NCI-H1105 treated with DMSO at 0.1 percent for 48 hours (cell line): ENCODE results near the gene USF1.
"Not testable (repeated sequence)": the region's sequence is repeated elsewhere in the genome, so short reads cannot be mapped to it uniquely, and the experiment has no call there.

ENCODE experiments used
- DNase-seq: peaks from one replicate; lab custom pipeline; 2025; lab: John Stamatoyannopoulos, UW

Gene USF1

GRCh38 chr1:161048949-161049722 is 3.4 kb upstream of the USF1 start:
- no peak for DNase-seq

DNA sequence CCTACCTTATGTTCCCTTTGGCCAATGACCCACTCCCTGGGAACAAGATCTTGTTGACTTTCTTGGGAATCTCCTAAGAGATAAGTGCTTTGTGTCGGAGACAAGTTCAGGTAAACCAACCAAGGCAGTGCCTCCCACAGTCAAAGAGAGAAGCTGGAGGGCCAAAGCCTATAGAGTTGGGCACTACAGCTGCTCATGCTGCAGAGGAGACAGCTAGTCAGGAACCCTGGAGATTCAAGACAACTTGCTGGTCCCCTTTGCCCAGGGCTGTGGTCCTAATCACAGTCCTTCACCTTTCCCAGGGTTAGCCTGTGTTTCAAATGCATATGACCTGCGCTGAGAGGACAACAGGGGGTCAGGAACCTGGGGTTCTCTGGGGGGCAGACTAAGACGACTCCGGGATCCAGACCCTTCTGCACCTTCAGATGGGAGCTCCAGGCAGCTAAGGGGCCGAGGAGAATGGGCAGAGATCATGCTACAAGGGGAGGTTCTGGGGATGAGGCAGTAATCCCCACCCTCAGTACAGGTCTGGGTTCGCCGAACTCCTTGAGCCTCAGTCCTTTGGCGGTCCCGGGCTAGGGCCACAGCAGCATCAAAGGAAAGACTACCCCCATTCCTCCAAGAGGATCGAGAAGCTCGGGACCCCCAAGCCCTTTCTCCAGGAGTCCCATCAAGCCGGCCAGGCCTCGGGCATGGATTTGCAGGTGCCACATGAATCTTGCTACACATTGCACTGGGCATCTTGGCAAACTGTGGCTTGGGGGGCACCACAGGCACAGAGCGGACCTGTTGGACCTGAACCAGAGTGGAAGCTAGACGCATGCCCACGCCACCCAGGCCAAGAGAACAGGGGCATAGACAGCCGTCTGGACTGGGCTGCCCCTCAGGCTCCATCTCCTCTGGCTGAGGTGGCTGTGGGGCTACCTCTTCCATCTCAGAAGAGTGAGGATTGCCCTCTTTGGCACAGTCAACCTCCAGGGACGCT is 2.0 kb upstream of the USF1 start:
- DNase-seq = no peak

- no peak for DNase-seq
Observed at GRCh38 chr1:161046605-161047228, 940 bp upstream of the USF1 start.

- peak; percentile 58 for DNase-seq
Observed at GRCh38 chr1:161044908-161045735, 655 bp downstream of the USF1 start.

DNA sequence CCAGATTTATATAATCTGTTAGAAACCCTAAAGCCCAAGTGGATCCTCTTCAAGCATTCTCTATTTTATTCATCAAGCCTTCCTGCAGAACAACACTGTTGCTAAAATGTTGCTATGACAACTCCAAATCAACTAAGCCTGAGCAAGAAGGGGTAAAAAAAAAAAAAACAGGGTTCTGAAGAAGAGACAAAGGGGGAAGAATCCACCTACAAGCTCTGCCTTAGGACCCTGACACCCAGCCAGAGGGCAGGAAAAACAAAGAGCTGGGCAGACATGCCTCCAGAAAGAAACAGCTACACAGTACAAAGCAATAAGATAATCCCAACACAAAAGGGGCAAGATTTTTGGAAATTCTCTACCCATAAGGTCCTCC is 1.3 kb downstream of the USF1 start:
- no peak for DNase-seq

GRCh38 chr1:161039546-161039945 is 6.2 kb downstream of the USF1 start:
- no peak for DNase-seq

- no peak for DNase-seq
Observed at GRCh38 chr1:161039154-161039545, 6.6 kb downstream of the USF1 start.

DNA sequence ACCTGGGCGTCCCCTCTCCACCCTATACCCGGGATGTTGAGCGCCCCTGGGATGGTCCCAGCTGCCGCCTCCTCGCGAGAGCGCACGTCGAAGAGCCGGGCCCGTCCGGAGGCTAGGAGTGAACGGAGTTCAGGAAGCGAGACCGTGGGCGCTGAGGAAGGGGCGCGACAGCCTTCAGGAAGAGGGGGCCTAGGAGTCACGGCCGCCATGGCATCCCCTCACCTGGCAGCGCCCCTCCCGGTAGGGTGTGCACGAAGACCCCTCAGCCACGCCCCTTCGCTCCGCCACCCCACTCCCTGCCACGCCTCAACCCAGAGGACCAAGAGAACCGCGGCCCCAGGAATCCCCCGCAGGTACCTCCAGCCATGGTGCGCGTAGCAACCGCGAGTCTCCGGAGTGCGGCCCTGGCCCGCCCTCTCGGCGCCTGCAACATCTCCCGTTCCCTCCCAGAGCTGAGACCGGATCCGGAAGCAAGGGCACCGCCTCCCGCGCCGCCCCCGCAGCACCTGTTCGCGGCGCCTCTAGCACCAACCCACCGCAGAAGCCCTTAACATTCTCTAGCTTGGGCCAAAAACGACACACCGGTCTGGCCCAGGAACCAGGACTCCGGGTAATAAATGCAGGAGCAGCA is 7.1 kb downstream of the USF1 start, which contains the start of gene TSTD1:
Gene TSTD1 (minus strand): TSS at position 442 of the 631 bp plus-strand sequence. CDS start 75 bp downstream, at position 367.
- DNase-seq = peak; percentile 83

DNA sequence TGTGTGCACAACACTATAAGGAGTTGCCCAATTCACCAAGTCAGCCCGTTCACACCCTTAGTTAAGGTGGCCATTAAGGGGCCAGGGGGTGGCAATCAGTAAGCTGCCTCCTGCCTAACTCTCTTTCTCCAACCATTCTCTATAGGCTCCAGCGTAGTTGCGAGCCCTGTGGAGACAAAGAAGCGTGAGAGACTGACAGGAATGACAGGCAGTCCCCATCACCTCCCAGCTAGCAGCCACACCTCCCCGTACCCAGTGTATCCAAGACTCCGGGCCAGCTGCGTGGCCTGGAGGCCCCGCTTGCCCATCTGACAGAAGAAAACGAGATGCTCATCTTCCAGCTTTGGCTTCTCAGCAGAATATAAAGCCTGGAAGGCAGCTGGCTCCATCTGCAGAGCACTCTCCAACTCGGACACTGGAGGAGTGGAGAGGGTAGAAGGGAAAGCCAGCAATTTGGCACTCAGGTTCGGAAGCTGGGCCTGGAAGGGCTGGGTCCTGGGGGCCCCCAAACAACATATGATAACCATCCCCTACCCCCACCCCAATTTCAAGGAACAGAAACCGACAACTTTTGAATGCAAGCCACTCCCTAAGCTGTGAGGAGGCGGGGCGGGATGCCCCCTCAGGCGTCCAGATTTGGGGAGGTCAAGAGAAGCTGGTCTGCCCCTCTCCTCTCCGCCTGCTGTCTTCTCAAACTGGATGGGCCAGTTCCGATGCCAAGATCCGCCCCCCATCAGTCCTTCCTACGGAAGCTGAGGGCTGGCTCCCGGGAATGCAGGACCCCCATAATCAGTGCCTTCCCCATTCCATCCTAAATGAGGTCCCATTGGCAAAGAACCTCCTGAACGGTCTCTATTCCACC is 7.9 kb downstream of the USF1 start:
- DNase-seq = peak; percentile 32

DNA sequence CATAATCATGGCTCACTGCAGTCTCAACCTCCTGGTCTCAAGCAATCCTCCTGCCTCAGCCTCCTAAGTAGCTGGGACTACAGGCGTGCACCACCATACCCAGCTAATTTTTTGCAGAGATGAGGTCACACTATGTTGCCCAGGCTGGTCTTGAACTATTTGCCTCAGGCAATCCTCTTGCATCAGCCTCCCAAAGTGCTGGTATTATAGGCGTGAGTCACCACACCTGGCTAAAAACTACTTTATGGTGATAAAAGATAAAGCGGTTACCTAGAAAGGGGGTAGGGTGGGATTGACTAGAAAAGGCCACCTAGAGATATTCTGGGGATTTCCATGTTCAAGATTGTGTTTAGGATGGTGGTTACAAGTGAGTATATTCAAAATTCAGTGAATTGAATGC is 12.0 kb downstream of the USF1 start:
- no peak for DNase-seq

- no peak for DNase-seq
Observed at GRCh38 chr1:161032409-161032808, 13.4 kb downstream of the USF1 start.

DNA sequence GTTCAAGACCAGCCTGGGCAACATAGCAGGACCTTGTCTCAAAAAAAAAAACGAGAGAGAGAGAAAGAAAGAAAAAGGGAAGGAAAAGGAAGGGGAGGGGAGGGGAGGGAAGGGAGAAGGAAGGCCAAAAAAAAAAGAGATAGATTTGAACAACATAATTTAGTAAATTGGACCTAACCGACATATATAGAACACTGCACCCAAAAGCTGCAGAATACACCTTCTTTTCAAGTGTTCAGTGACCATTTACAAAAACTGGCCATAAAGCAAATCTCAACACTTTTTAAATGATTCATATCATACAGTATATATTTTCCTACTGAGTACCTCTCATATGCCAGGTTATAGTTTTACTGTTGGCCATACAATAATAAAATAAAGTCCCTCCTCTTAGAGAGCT is 13.9 kb downstream of the USF1 start:
- DNase-seq = no peak

GRCh38 chr1:161029466-161029865 is 16.3 kb downstream of the USF1 start:
- not testable (repeated sequence) for DNase-seq

DNA sequence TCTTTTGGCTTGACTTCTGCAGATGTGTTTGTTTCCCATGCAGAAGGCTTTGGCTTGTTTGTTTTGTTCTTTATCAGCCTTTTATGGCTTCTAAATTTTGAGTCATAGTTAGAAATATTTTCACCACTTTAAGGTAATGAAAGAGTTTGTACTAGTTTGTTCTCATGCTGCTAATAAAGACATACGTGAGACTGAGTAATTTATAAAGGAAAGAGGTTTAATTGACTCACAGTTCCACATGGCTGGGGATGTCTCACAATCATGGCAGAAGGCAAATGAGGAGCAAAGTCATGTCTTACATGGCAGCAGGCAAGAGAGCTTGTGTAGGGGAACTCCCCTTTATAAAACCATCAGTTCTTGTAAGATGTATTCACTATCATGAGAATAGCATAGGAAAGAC is 18.8 kb downstream of the USF1 start:
- not testable (repeated sequence) for DNase-seq

DNA sequence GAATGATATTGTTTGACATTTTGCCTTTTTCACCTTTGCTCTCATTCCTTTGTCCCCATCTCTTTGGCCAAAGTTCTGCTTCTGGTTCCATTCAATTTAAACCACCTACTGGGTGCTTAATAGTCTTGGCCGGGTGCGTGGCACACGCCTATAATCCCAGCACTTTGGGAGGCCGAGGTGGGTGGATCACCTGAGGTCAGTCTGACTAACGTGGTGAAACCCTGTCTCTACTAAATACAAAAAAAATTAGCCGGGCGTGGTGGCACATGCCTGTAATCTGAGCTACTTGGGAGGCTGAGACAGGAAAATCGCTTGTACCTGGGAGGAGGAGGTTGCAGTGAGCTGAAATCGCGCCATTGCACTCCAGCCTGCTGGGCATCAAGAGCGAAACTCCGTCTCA is 23.3 kb downstream of the USF1 start:
- not testable (repeated sequence) for DNase-seq

- no peak for DNase-seq
Observed at GRCh38 chr1:161021970-161022353, 23.8 kb downstream of the USF1 start.

DNA sequence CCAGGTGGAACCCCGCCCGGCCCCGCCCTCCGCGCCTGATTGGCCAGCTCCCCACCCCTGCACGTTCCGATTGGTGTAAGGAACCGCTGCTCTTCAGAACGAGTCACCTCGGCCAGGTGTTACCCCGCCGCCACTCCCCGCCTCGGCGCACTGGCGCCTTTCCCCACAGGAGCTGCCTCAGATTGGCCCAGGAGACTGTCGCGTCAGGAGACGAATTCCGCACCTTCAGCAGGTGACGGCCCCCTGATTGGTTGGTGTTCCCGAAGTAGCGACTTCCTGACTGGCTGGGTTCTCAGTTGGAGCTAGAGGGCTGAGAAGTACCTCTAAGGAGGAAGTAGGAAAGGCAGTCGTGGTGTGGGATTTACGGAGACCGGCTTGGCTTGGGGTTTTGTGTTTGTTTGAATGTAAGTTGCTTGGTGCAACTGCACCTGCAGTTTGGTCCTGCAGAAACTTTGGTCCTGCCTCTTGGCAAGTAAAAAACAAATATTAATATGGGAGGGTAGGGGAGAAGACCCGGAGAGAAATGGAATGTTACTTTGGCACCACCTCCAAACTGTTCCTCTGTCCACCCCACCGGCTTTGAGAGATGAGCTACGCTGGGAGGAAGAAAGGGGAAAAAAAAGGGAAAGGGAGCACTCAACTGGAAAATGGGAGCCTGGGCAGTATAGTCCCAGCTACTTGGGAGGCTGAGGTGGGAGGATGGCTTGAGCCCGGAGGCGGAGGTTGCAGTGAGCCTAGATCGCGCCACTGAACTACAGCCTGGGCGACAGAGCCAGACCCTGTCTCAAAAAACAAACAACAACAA is 24.4 kb downstream of the USF1 start:
- peak; percentile 99 for DNase-seq

GRCh38 chr1:161020509-161021164 is 25.1 kb downstream of the USF1 start, which contains the start of gene F11R:
F11R (minus strand) TSS chr1:161021152; CDS start chr1:161021073, 79 bp downstream.
- DNase-seq = peak; percentile 86
